Liver (tissue), 3 donors: ENCODE results near the gene C22orf31.

Source experiments
- CTCF ChIP-seq: fragments of 150-350 bp; IDR thresholded peaks from 2 replicates; pipeline ENCODE4 v1.5.1; 2017; ENCODE audit warnings: improper control_type of control experiment, low read depth, low read length; ENCODE audit not compliant: missing input control
- EGR1 ChIP-seq, 2 donors: IDR thresholded peaks; 2 replicates each; pipeline ENCODE4 v1.6.1; 2016 to 2018; ENCODE audit warnings: antibody characterized with exemption in 2 of 2, low read depth in 2 of 2
- RAD21 ChIP-seq, 2 donors: IDR thresholded peaks; 2 replicates each; pipeline ENCODE4 v1.6.1; 2016; ENCODE audit warnings: antibody characterized with exemption in 2 of 2, mild to moderate bottlenecking in 2 of 2
- TF ChIP-seq, protein P1 (sequence below): IDR thresholded peaks from 2 replicates; pipeline ENCODE4 v1.6.1; 2016; ENCODE audit warnings: antibody characterized with exemption, mild to moderate bottlenecking
- donor health status: healthy.
- donor health status: healthy.

- TF ChIP-seq RAD21 (IDR thresholded peaks at IDR 0.05) (no peak), EGR1 (IDR thresholded peaks at IDR 0.05; ENCODE audit: low read depth in 2 of 2) (no peak), CTCF (no peak)
- TF ChIP-seq, protein P1, sequence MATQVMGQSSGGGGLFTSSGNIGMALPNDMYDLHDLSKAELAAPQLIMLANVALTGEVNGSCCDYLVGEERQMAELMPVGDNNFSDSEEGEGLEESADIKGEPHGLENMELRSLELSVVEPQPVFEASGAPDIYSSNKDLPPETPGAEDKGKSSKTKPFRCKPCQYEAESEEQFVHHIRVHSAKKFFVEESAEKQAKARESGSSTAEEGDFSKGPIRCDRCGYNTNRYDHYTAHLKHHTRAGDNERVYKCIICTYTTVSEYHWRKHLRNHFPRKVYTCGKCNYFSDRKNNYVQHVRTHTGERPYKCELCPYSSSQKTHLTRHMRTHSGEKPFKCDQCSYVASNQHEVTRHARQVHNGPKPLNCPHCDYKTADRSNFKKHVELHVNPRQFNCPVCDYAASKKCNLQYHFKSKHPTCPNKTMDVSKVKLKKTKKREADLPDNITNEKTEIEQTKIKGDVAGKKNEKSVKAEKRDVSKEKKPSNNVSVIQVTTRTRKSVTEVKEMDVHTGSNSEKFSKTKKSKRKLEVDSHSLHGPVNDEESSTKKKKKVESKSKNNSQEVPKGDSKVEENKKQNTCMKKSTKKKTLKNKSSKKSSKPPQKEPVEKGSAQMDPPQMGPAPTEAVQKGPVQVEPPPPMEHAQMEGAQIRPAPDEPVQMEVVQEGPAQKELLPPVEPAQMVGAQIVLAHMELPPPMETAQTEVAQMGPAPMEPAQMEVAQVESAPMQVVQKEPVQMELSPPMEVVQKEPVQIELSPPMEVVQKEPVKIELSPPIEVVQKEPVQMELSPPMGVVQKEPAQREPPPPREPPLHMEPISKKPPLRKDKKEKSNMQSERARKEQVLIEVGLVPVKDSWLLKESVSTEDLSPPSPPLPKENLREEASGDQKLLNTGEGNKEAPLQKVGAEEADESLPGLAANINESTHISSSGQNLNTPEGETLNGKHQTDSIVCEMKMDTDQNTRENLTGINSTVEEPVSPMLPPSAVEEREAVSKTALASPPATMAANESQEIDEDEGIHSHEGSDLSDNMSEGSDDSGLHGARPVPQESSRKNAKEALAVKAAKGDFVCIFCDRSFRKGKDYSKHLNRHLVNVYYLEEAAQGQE: no peak
Measured at GRCh38 chr22:29109822-29110221, 48.2 kb upstream of the C22orf31 start.
